NCI-H2029 (cell line): ENCODE measurements around the gene DCLK3.

ENCODE experiments used
- DNase-seq: peaks from one replicate; lab custom pipeline; 2025; lab: John Stamatoyannopoulos, UW

Gene DCLK3

GRCh38 chr3:36769926-36770325 is 5.6 kb upstream of the DCLK3 start:
- no peak for DNase-seq

GRCh38 chr3:36765104-36765503 is 751 bp upstream of the DCLK3 start:
- no peak for DNase-seq

GRCh38 chr3:36764704-36765038 is 318 bp upstream of the DCLK3 start:
- no peak for DNase-seq

GRCh38 chr3:36762918-36763849 is 1.2 kb downstream of the DCLK3 start:
- DNase-seq, result no peak

DNA sequence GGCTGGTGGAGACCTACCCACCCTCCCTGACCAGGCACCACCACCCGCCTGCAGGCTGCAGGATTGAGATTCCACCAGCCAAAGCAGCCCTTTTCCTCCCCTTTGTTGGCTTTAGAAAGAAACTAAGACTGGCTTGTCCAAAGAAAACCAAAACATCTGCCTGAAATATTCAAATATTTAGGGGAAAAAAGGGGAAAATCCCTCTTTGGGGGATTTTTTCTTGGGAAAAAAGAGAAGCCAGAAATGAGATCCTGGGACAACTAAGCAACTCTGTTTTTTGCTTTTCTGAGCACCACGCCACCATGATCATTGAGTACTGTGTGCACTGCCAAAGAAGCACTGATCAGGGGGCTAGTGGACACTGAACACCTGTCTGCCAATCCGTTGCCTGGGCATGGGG is 2.6 kb downstream of the DCLK3 start:
- DNase-seq, result no peak

DNA sequence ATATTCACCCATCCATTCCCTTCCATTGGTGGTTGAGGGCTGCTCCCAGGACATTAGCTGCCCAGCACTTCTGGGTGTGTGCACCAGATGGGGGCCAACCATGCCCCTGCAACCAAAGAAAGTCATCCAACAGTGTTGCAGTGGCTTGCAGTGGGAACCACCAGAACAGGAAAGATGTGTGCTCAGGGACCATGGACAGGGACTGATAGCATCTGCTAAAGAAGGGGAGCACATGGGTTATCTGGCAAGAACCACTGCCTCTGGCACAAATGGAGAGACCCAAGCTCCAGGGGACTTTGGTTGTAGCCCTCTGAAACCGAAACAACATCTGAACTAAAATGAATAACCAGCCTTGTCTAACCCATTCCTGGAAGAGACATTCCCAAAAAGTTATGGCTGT is 8.1 kb downstream of the DCLK3 start:
- no peak for DNase-seq

DNA sequence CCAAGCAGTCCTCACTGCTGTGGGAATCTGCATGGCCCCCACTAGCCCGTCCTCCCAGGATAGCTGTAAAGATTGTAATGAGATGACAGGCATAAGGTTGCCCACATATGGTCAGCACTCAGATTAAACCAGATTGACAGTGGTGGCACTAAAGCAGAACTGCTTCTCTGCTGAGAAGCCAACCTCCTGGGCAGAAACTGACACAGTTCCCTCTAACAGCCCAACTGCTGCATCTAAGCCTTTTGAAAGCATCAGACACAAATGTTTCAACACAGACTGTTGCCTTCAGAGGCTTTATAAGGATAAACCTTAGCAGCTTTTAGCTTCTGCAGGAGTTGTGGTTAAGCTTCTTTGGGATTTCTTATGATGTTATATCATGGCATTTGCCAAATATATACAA is 13.0 kb downstream of the DCLK3 start:
- DNase-seq, result no peak

GRCh38 chr3:36750737-36751136 is 13.6 kb downstream of the DCLK3 start:
- no peak for DNase-seq

DNA sequence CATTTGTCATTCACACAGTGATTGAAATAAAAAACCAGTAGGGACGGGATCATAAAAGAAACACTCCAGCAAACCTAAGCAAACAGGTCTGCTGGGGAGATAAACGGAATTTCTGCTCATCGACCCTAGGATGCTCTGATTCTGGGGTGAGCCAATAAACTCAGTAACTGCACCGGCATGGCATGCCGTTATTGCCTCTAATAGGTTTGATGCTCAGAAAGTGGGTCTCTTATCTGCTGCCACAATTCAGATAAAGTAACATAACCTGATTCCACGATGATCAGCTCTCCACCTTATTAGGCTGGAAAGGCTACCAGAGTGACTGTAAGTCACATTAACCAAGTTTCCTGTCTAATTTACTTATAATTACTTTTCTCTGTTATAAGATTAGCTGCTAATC is 19.6 kb downstream of the DCLK3 start:
- DNase-seq, result no peak

- no peak for DNase-seq
Observed at GRCh38 chr3:36743826-36744225, 20.5 kb downstream of the DCLK3 start.

DNA sequence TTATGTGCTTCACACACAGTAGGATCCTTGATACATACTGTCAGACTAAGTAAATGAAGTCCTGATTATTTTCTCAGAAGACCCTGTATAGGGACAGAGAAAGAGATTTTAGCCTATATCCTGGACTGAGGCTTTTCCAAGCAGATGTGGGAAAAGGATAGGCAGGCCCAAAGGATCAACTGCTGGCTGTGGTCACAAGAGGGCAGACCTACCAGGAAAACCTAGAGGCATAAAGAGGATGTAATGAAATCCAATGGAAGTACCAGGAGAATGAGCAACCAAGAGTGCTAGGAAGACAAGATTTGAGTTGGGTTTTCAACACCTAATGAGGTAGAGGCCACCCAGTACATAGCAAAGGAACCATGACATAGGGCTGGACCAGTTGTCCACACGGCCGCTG is 23.1 kb downstream of the DCLK3 start:
- DNase-seq, result no peak

- DNase-seq, result no peak
Observed at GRCh38 chr3:36740787-36741186, 23.6 kb downstream of the DCLK3 start.

GRCh38 chr3:36738702-36739101 is 25.7 kb downstream of the DCLK3 start:
- no peak for DNase-seq

- no peak for DNase-seq
Observed at GRCh38 chr3:36736301-36736700, 28.1 kb downstream of the DCLK3 start.

GRCh38 chr3:36734742-36735141 is 29.6 kb downstream of the DCLK3 start:
- DNase-seq, result no peak

DNA sequence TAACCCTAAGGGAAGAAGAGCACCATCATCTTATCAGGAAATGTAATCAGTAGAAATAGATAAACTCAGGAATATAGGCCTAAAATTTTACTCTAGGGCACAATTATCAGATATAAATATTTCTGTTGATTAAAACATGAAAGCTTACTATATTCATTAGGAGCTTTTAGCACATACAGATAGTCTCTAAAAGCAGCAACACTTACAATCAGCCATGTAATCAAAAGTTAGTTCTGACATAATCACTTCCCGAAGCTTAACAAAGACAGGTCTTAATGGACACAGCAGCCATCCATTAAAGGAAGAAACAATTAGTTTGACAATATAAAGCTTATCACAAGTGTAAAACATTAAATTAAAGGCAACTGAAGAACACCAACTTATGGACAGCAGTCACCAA is 30.6 kb downstream of the DCLK3 start:
- no peak for DNase-seq

DNA sequence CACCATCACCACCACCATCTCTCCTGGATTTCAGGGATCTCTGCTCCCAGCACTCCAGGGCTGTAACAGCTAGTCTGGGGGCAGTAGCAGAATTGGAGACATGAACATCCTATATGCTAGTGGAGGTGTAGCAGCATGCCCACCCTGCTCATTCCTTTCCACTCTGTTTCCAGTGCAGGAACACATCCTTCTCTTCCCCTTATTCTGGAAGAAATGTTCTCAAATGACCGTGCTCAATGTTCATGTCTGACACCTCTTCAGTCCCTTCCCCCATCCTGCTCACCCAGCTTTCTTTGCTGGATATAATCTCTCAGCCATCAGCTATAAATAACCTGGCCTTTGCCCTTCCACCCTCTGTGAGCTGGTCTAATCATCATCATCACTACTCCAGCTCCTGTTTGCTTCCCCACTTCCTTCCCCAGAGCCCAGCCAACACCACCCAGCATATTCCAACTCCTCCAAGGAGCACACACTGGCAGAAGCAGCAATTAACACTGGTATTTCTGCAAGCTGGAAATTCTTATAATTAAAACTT is 31.1 kb downstream of the DCLK3 start:
- DNase-seq, result no peak

- no peak for DNase-seq
Observed at GRCh38 chr3:36730966-36731365, 33.4 kb downstream of the DCLK3 start.

DNA sequence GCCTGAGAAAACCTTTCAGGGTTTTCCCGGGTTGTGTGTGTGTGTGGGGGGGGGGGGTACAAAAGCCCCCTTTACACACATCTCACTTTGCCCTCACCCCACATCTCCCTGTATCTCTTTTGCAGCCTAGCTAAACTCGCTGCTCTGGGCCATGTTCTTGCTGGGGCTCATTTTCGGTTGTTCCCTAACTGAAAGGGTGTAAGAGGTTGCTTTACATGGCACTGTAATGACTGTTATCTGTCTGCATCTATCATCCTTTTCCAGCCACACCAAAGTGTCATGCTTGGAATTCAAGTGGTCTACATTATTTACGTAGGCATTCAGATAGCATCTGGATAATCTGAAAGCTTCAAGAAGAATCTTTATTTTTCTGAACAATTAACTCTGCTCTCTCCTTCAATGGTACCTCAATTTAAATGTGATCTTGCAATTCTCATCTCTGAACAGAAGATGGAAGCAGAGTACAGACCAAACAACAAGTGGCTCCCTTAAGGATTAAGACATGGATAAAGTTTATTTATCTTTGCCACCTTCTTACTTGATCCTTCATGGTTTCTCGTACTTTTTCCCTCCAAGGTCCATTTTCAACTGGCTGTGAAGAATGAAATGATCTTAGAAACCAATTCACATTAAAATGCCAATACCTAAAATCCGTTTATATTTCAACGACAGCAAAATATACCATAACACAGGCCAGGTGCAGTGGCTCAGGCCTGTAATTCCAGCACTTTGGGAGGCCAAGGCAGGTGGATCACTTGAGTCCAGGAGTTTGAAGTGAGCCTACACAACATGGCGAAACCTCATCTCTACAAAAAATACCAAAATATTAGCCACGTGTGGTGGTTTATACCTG is 34.9 kb downstream of the DCLK3 start:
- peak; percentile 32 for DNase-seq

GRCh38 chr3:36714343-36715086 is 49.8 kb downstream of the DCLK3 start:
- DNase-seq, result no peak

- DNase-seq, result no peak
Observed at GRCh38 chr3:36713904-36714303, 50.4 kb downstream of the DCLK3 start.

GRCh38 chr3:36710606-36711005 is 53.7 kb downstream of the DCLK3 start:
- DNase-seq, result no peak
